Ramos (cell line): ENCODE data around the gene NASP.

Experiments used
- in situ Hi-C: fragments of 300-500 bp; cut with MboI; formaldehyde crosslinking; loops from one replicate; pipeline ENCODE4 v1.14.3; 2022; ENCODE audit warnings: low sequenced_read_pairs; ENCODE audit not compliant: unreplicated experiment

The NASP gene

DNA sequence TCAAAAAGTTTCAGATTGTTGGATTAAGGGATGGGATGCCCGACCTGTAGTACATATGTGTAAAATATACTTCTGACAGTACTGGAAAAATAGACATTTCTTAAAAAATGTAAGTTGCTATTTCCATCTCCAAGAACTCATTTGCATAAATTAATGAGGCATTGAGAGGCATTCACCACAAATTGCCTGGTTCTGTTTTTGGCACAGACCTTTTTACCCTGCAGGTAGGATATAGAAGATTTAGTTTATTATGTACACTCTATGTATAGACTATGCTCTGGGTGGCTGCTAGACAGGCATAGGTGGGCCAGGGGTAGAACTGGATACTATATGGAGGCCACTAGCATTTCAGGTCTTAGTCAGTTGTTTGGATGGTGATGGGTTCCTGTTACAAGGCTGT is 32.0 kb downstream of the NASP start:
- in situ Hi-C loops: no loop called here

DNA sequence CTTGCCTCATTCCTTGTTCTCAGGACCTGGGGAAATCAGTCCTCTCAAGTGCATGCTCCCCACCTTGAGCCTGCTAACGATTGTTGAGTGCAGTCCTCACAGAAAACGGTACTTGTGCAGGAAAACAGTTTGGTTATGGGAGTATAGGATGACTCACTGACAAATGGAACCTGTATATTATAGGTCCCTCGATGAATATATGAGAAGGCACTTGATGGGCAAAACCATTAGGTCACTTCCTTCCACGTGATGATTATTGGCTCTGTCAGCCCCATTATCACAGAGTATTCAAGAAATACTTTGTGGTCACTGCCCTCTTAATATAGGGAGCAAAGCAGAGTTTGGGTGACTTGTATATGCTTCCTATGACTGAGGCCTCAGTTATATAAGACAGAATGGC is 33.8 kb downstream of the NASP start:
- in situ Hi-C loops: no loop called here

DNA sequence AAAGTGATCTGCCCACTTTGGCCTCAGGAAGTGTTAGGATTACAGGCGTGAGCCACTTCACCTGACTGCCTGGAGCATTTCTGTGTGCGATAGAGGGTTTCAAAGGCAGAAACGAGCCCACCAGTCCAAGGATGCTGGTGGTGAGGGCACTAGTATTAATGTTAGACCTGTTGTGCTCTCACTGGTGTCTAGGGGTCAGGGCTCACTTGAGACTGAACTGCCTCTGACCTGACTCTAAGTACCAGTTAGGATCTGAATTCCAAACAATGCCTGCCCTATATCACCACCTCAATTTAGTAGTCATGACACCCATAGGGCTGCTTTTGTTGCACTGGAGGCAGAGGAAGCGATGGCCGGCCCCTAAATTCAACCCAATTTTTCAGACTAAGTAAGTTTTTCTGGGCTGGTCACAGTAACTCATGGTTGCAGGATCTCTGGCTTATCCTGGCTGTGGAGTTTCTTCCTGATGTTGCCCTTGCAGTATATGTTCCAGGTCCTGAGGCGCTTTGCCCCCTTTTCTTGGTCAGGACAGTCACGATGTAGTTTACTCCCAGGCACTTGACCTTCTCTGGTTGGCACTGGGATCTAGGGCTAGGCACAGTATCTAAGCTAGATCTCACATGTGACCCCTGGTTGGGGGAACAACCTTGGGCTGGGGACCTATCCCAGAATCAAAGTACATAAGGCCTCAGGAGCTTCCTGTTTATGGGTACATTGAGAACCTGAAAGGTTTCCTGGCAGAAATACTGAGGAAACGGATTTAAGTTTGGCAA is 35.5 kb downstream of the NASP start:
- in situ Hi-C loops: no loop called here

DNA sequence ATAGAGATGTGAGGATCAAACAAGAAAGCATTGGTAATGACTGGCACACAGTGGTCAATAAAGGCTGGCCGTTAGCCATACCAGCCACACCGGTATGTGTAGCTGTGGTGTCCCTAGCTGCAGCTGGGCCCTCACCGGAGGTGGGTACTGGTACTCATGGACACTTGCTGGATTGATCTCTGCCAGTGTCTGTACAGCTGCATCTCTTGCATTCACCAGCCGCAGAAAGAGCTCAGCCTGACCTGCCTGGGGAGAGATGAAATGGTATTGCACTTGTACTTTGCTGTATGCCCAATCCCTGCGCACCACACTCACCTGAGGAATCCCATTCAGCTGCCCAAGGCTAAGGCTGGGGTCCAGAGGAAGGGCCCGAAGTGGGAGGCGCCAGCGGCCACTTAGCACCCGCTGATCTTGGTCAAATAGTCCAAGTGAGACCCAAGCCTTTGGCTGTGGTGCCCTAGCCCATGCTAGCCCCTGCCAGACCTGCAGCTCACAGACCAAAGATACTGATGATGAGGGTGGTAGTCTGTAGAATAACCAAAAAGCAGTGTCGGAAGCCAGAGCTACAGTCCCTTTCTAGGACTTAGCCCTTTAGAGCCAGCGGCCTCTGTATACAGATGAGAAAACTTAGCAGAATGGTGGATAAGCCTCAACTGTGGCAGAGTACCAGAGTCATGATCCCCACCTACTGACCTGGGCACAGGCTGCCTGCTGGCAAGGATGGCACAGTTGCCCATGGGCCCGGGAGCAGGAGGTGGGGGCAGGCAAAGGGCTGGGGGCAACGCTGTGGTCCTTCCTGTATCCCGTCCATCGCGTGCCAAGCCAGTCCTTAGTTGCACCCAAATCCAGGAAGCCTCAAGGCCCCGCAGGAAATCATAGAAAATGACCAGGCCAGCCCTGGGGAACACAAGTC is 37.0 kb downstream of the NASP start:
- in situ Hi-C loops: no loop called here

DNA sequence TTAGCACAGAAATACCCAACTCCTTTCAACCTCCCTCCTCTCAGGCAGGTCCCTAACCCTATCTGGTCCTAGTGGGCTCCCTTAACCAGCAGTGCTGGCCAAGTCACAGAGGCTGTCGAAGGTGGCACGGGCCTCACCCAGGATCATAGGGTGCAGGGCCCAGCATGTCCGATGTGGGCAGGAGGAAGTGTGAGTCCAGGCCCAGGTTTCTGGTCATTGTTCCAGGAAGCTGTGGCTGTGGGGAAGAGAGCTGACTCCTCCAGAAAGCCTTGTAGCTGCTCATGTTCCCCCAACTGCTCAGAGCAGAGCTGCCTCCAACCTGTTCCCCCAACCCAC is 37.6 kb downstream of the NASP start:
- in situ Hi-C loops: no loop called here

DNA sequence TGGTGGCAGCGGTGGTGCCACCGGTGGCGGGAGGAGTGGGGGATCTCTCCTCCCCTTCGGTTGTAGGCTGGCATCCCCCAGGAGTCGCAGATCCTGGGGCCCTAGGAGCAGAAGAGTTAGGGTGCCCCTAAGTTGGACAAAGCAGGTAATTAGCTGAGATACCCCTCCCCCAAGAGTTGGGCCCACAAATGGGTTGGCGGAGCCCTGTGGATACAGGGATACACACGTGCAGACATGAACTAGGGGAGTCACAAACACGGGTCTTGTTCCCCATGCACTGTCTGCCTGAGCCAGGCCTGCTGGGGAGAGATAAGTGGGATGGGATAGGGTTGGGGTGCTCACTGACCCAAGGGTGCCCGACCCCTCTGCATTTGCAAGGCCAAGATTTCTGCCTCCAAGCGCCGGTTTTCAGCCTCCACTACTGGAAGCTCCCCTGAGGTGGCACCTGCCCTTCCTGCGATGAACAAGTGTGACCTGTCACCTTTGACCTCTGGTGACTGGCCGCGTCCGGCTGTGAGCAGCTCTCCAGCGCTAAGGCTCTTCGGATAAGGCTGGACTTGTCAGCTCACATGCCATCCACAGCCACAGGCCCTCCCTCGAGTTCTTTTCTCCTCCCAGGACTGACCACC is 38.2 kb downstream of the NASP start:
- in situ Hi-C loops: no loop called here

DNA sequence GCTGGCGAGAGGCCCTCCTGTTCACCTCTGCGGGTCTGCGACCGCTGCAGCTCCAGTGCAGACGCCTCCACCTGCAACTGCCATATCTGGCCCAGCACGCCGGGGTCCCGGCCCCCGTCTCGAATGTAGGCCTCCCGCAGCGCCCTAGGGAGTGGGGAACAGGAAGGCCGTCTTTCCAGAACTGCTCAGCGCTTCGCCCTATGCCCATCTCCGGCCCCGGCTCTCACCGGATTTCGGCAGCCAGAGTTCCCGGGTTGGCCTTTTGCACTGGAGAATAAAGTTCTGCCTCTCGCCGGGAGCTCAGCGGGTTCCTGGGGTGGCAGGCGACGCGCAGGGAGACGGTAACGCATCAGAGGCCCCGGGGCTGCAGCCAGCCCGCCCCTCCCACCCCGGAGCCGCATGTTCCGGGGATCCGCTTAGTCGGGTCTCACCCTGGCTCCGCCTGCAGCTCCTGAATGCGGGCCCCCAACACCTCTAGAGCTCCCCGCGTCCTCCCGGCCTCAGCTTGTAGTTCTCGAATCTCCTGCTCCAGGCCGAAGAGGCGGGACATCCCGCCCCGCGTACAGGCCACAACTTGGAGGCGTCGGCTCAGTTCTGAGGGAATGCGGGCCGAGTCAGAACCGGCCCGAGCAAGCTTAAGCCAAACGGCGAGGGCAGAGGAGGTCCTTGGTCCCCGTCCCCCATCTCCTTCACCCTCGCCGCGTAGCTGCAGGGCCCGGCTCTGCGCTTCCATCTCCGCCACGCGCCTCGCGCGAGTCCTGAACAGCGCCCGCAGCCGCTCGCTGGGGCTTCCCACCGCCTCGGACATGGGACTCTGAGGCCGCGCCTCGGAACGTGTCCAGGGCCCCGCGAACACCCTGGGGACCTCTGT is 38.9 kb downstream of the NASP start:
- in situ Hi-C loops: no loop called here

DNA sequence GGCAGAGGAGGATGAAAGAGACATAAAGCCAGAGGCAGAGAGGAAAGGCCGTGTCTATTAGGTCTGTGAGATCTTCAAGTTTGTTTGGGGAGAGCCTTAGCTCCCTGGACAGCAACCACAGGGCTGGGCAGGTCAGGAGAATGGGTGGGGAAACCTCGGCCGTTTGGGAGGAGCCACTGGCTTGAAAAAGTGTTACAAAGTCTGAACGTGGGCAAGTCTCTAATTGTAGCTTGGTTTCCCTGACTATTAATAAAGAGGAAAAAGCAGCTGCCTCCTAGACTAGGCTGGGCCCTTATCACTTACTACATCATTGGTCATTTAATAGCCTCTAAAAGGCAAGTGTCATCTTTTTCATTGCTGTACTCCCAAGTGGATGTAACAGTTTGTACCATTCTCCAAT is 40.1 kb downstream of the NASP start, which contains the start of gene CCDC17:
TSS of gene CCDC17 (minus strand) at position 83 of the 400 bp plus-strand sequence. CDS start 145 bp downstream, outside the sequence.
- in situ Hi-C loops: no loop called here

DNA sequence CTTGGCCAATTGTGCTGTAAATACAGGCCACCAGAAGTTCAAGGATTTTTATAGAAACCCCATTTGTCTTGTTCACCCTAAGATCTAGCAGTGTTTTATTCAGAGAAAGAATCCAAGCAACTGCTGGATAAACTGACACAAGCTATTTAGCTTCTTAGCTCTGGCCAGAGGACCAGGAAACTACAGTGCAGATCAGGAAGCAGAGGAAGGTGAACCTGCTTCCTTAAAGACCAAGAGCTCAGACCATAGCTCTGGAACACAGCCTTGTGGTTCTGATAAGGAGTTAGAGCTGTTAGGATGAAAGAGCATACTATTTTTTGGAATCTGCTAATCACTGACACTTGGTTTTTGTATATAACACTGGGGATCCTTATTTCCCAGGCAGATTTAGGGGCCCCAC is 45.2 kb downstream of the NASP start:
- in situ Hi-C loops: no loop called here

DNA sequence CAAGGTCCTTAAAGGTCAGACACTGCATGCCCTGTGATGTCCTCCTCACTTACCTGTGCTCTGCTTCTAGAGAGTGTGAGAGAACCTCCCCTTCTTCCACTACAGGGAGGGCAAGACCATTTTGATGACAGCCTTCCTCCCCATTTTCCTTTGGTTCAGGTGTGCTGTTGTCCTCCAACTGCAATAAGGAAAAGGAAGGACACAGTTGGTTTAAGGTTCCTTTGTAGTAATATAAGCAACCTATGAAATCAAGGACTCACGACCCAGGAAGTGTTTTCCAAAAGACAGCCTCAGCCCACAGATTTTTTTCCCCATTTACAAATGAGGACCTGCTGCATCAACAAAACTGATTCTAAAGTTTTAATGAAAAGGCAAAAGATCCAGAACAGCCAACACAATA is 46.6 kb downstream of the NASP start:
- in situ Hi-C loops: no loop called here

DNA sequence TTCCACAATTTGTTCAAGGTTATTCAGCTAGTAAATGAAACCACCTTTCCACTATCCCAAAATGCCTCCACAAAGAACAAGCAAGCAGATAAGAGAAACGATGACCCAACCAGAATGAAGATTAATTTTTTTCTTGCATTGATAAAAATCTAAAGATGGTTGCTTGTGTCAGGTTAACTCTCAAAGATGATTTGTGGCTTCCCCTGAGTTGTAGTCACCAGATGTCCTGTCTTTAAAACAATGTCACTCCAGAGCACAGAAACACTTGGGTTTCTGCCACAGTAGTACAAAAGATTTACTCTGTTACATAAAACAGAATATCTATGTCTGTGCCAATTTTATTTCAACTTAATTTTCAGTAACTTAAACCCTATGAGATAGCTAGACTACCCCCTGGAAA is 51.4 kb downstream of the NASP start:
- in situ Hi-C loops: no loop called here

DNA sequence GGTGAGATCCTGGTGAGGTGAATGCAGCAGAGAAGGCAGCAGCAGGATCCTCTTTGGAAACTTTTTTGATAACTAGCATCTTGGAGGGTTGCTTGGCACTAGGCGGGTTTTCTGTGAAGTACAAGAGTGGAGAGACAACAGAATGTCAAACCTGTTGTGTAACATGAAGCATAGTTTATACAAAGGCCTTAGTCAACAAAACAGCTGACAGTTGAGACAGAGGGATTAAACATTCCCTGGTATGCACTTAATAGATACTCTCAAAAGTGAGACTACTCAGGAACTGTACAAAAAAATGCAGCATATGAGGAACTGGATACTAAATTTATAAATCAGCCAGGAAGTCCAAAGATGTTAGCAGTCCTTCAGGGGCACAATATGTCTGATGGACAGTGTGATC is 56.5 kb downstream of the NASP start:
- in situ Hi-C loops: no loop called here

DNA sequence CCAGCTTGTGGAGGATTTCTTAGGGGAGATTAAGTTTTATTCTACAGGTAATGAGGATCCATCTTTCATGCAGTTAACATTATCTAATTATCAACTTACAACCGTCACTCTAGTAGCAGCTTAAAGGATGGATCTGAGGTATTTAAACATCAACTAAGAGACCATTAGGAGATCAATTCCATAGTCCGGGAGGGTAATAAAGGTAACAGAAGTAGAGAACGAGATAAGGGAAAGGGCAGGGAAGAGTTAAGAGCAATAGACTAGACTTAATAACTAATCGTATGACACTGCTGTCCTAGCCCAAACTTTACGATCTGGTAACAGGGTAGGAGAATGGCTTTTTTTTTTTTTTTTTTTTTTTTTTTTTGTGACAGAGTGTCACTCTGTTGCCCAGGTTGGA is 59.5 kb downstream of the NASP start:
- in situ Hi-C loops: no loop called here

DNA sequence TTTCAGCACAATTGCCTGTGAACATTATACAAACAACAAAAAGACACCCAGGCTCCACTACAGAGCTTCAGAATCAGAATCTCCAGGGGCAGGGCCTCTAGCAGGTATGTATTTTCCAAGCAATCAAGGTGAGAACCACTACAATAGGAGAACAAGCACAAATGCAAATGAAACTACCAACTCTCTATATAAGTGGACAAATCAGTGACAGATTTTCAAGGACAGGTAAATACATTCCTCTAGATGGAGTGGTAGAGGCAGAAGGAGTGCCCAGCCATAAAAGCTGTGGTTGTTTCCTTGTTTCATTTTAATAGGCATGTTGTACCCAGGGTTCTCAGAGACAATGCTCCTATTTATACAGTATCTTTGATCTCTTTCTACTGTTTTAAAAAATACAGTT is 60.1 kb downstream of the NASP start:
- in situ Hi-C loops: no loop called here

DNA sequence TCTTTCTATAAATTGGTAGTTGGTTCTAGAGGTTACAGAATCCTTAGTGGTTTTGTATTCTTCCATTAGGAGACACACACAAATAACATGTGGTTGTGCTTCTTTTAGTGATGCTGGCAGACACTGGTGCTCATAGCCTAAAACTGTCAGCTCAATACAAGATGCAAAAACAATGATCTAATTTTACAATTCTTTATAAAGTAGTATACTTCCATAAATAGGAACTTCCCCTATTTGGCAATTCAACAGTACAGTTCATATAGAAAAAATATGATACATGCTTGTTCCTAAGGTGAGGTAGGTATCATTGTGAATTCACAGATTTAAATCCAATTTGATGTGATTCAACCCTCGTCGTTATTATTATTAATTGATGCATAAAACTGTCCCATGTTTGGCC is 60.8 kb downstream of the NASP start:
- in situ Hi-C loops: no loop called here

DNA sequence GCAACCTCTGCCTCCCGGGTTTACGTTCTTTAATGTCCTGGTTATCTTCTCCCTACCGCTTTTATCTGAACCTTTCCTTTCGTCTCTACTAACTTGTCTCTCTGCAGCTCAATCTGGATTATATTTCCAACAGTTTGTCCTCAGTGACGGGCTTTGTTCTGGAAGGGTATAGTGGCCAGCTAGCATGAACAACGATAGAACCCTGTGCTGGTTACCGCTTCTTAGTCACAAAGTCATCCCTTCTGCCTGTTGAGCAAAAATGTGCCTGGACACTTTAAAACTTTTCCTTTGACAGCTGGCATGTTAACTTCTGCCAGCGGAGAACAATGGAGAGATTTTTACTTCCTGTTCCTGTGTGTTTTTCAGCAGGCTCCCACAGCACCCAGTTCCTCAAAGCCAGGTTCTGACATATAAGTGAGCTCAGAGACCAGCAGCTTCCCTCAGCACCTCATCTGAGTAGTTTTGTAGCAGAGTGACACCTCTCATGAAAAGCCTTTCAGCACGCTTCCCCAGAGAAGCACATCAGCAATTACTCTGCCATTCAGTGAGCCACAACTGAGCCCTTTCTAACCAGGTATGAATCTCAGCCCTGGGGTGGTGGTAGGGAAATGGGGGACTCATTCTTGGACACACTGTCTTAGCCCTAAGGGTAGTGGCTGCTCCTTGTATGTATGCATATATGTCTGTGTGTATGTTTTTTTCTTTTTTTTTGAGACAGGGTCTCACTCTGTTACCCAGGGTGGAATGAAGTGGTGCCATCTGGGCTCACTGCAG is 63.6 kb downstream of the NASP start:
- in situ Hi-C loops: no loop called here

DNA sequence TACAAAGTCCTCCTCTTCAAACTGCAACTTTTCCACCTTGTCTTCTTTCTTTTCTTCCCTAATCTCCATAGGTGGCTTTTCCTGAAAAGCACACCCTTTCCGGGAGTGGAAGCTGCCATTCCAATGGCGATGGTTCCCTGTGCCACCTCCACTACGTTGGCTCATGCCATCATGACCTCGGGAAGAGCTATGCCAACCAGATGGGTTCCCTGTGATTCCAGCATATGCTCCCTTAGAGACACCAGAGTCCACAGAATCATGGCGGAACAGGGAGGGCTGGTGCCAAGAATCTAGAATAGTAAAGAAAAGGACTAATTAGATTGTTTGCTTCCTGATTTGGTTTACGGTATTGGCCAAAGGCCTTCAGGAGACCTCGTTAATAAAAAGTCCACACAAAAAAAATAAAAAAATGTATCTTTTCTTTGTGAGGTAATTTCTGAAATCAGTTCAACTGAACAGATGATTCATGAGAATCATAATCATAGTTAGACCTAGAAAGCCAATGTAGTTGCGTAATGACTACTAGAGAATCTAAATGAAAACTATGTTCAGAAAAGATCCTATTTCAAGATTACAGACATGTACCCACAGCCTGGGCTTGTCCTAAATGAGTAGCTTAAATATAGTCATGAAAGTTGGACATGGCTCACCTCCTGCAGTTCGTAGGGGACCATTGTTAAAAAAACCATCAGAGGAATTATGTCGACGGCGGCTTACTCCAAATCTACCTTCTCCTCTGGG is 70.9 kb downstream of the NASP start:
- in situ Hi-C loops: no loop called here

DNA sequence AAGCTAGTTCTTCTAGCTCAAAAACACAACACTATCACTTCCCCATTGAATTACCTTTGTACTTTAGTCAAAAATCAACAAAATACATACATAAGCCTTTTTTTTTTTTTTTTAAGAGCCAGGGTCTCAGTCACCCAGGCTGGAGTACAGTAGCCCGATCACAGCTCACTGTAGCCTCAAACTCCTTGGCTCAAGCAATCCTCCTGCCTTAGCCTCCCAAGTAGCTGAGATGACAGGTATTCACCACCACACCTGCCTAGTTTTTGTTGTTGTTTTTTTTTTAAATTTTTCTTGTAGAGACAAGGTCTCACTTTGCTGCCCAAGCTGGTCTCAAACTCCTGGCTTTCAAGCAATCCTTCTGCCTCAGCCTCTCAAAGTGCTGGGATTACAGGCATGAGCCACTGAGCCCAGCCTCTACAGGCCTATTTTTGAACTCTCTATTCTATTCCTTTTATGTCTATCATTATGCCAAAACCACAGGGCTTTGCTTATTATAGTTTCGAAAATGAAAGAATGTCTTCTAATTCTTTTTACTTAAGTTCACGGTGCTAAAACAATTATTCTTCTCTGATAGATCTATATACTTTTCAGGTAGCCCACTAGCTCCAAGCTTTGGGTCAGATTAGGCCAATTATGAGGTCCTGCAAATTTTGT is 72.9 kb downstream of the NASP start:
- in situ Hi-C loops: no loop called here
